Natural killer cell (primary cell): ENCODE results near the gene PTPN14. TPM values are rescaled to one million over a fixed set of nuclear protein-coding genes. Genes with fewer than 3 reads are reported as not detected.

Experiments used
- ATAC-seq, 3 donors: fragments of 150-1000 bp in 2 of 3; fragments of 200-7000 bp in 1 of 3; cut with Tn5 transposase; 1 replicate in 1 of 3; 2 replicates in 2 of 3; pipeline ENCODE4 v1.10.0; 2021; ENCODE audit warnings: mild to moderate bottlenecking in 2 of 3, moderate library complexity in 2 of 3
- DNase-seq, 2 donors: peaks; one replicate each; pipeline versions ENCODE4 v3.0.0 to v3.0.0-alpha.2; 2013 to 2021; ENCODE audit warnings: mixed read lengths in 1 of 2
- H3K27ac ChIP-seq: one replicate; pipeline ENCODE4 v1.5.1; 2013; ENCODE audit warnings: mild to moderate bottlenecking, low read length
- H3K27me3 ChIP-seq: one replicate; pipeline ENCODE4 v1.6.1; 2013; ENCODE audit warnings: low read length; ENCODE audit not compliant: control insufficient read depth, insufficient read depth
- H3K36me3 ChIP-seq: one replicate; pipeline ENCODE4 v1.6.1; 2013; ENCODE audit warnings: low read length; ENCODE audit not compliant: control insufficient read depth, insufficient read depth
- H3K4me1 ChIP-seq: one replicate; pipeline ENCODE4 v1.6.1; 2013; ENCODE audit warnings: low read length; ENCODE audit not compliant: control insufficient read depth, insufficient read depth
- H3K4me3 ChIP-seq: one replicate; pipeline ENCODE4 v1.5.1; 2013; ENCODE audit warnings: low read length
- H3K9me3 ChIP-seq: one replicate; pipeline ENCODE4 v1.6.1; 2013; ENCODE audit warnings: low read length; ENCODE audit not compliant: control insufficient read depth, insufficient read depth
- H3K27ac Mint-ChIP-seq, 2 donors: one replicate each; pipeline ENCODE4 v1.8.0; 2022; ENCODE audit warnings: mild to moderate bottlenecking in 2 of 2, mixed read lengths in 2 of 2, moderate library complexity in 1 of 2
- H3K27me3 Mint-ChIP-seq, 2 donors: one replicate each; pipeline ENCODE4 v1.8.0; 2022; ENCODE audit warnings: low read depth in 2 of 2, mixed read lengths in 2 of 2
- H3K36me3 Mint-ChIP-seq: one replicate; pipeline ENCODE4 v1.8.0; 2022; ENCODE audit warnings: mixed read lengths
- H3K4me1 Mint-ChIP-seq, 2 donors: one replicate each; pipeline ENCODE4 v1.8.0; 2022; ENCODE audit warnings: mixed read lengths in 2 of 2
- H3K4me3 Mint-ChIP-seq: one replicate; pipeline ENCODE4 v1.8.0; 2022; ENCODE audit warnings: mild to moderate bottlenecking, moderate library complexity, mixed read lengths
- H3K9me3 Mint-ChIP-seq, 2 donors: one replicate each; pipeline ENCODE4 v1.8.0; 2022; ENCODE audit warnings: mixed read lengths in 2 of 2
- CTCF ChIP-seq: fragments of 200-600 bp; IDR thresholded peaks from one replicate; pipeline ENCODE4 v1.8.0; 2022; ENCODE audit warnings: antibody characterized with exemption
- WGBS: methylation state at CpG from one replicate; pipeline ENCODE4 v1.1.7; 2013; ENCODE audit warnings: missing lambda C conversion rate; ENCODE audit not compliant: insufficient coverage; 5-methylcytosine and 5-hydroxymethylcytosine counted together
- intact Hi-C: fragments of 100-400 bp; cut with micrococcal nuclease; formaldehyde crosslinking; loops from one replicate; pipeline ENCODE4 v1.14.2; 2022
- total RNA-seq, 4 donors: library from RNA; stranded (reverse); fragments of 120-200 nt in 1 of 4; gene quantifications; one replicate each; pipeline versions ENCODE4 v1.2.3 to v1.2.4, GENCODE V29; 2013 to 2022

Gene PTPN14
- total RNA-seq, 3 donors from 2014 or later (not counting 1 experiment from before 2014, with no cell fraction given) = 0.02 TPM; not detected in 2

GRCh38 chr1:214542275-214543199 lies 8.9 kb downstream of the PTPN14 start:
- no peak for ATAC-seq
- intact Hi-C loops = no loop called here
- Mint-ChIP-seq H3K27me3 (peaks cover 27 to 31% of the 10 kb centered on the region in 2 donors), H3K9me3 (no peaks in the 10 kb centered on the region), H3K4me3 (no peak overlapping the region), H3K36me3 (no peaks in the 10 kb centered on the region), H3K4me1 (peaks cover 0 to 4% of the 10 kb centered on the region in 2 donors), H3K27ac (no peak overlapping the region)
- TF ChIP-seq CTCF = no peak
- H3K9me3 ChIP-seq = no peaks in the 10 kb centered on the region
- no peaks in the 10 kb centered on the region for H3K27me3 ChIP-seq
- no peak overlapping the region for H3K27ac ChIP-seq
- no peak for DNase-seq
- 89% methylated on average over 11 of the region's 11 CpGs for WGBS
- H3K36me3 ChIP-seq = no peaks in the 10 kb centered on the region
- H3K4me1 ChIP-seq = no peaks in the 10 kb centered on the region
- no peak overlapping the region for H3K4me3 ChIP-seq

- Mint-ChIP-seq H3K27me3 (peaks cover 23% of the 10 kb centered on the region in 2 donors), H3K27ac (no peak overlapping the region), H3K36me3 (no peaks in the 10 kb centered on the region), H3K4me1 (peaks cover 0 to 4% of the 10 kb centered on the region in 2 donors), H3K9me3 (no peaks in the 10 kb centered on the region), H3K4me3 (no peak overlapping the region)
- no peak overlapping the region for H3K27ac ChIP-seq
- H3K4me3 ChIP-seq = no peak overlapping the region
- H3K27me3 ChIP-seq = no peaks in the 10 kb centered on the region
- no peaks in the 10 kb centered on the region for H3K36me3 ChIP-seq
- ATAC-seq = no peak
- no peaks in the 10 kb centered on the region for H3K9me3 ChIP-seq
- no peaks in the 10 kb centered on the region for H3K4me1 ChIP-seq
- intact Hi-C loops = no loop called here
- no peak for DNase-seq
- 83% methylated on average over 1 of the region's 2 CpGs for WGBS
- no peak for TF ChIP-seq CTCF
Observed at GRCh38 chr1:214541693-214542092, 9.7 kb downstream of the PTPN14 start.

GRCh38 chr1:214541206-214541605 lies 10.2 kb downstream of the PTPN14 start:
- H3K36me3 ChIP-seq = no peaks in the 10 kb centered on the region
- H3K27ac ChIP-seq = no peak overlapping the region
- DNase-seq = no peak
- ATAC-seq = no peak
- no peaks in the 10 kb centered on the region for H3K4me1 ChIP-seq
- H3K4me3 ChIP-seq = no peak overlapping the region
- Mint-ChIP-seq H3K9me3 (no peaks in the 10 kb centered on the region), H3K4me3 (no peak overlapping the region), H3K27me3 (peaks cover 19 to 23% of the 10 kb centered on the region in 2 donors), H3K4me1 (peaks cover 0 to 4% of the 10 kb centered on the region in 2 donors), H3K27ac (no peak overlapping the region), H3K36me3 (no peaks in the 10 kb centered on the region)
- TF ChIP-seq CTCF = no peak
- no peaks in the 10 kb centered on the region for H3K9me3 ChIP-seq
- H3K27me3 ChIP-seq = no peaks in the 10 kb centered on the region
- intact Hi-C loops = no loop called here
- 97% methylated on average over 2 of the region's 2 CpGs for WGBS
